Fibroblast of skin of left quadriceps (primary cell): Measurements from ENCODE around the gene CYB5D1.
"Not testable (repeated sequence)": the region's sequence is repeated elsewhere in the genome, so short reads cannot be mapped to it uniquely, and the experiment has no call there.

Source experiments
- DNase-seq, 2 experiments: peaks; one replicate each; pipeline ENCODE4 v3.0.0-alpha.2; 2013; ENCODE audit warnings: low read depth in 2 of 2

CYB5D1 gene

GRCh38 chr17:7856011-7856810 is 1.6 kb upstream of the CYB5D1 start:
- no peak for DNase-seq

GRCh38 chr17:7856811-7857712 is 741 bp upstream of the CYB5D1 start, which contains the start of gene NAA38:
Gene NAA38 (minus strand): TSS chr17:7857559. CDS start chr17:7857463, 96 bp downstream.
- peak; percentile 99 for DNase-seq

- no peak for DNase-seq
These were observed 663 bp downstream of the CYB5D1 start for GRCh38 chr17:7858522-7858810.

- DNase-seq, result no peak
These were observed 1.2 kb downstream of the CYB5D1 start for GRCh38 chr17:7859028-7859427.

GRCh38 chr17:7862692-7863437 is 5.1 kb downstream of the CYB5D1 start:
- no peak for DNase-seq

GRCh38 chr17:7864384-7864783 is 6.6 kb downstream of the CYB5D1 start:
- not testable (repeated sequence) for DNase-seq

GRCh38 chr17:7864995-7865650 is 7.3 kb downstream of the CYB5D1 start:
- DNase-seq, result no peak

- no peak for DNase-seq
These were observed 10.1 kb downstream of the CYB5D1 start for GRCh38 chr17:7867881-7868329.

GRCh38 chr17:7873051-7873450 is 15.2 kb downstream of the CYB5D1 start:
- no peak for DNase-seq

- no peak for DNase-seq
These were observed 18.1 kb downstream of the CYB5D1 start for GRCh38 chr17:7875804-7876370.

GRCh38 chr17:7878234-7878633 is 20.4 kb downstream of the CYB5D1 start:
- DNase-seq, result no peak

- no peak for DNase-seq
These were observed 22.5 kb downstream of the CYB5D1 start for GRCh38 chr17:7880076-7880868.

- no peak for DNase-seq
These were observed 23.7 kb downstream of the CYB5D1 start for GRCh38 chr17:7881276-7882054.

GRCh38 chr17:7882068-7882467 is 24.3 kb downstream of the CYB5D1 start:
- DNase-seq, result no peak

GRCh38 chr17:7882629-7883028 is 24.8 kb downstream of the CYB5D1 start:
- no peak for DNase-seq

GRCh38 chr17:7883781-7884386 is 26.1 kb downstream of the CYB5D1 start:
- DNase-seq, result peak in 1 of 2 experiments; percentile 33

- no peak for DNase-seq
These were observed 27.0 kb downstream of the CYB5D1 start for GRCh38 chr17:7884581-7885366.
